ENCODE results near the gene SPACDR.
A peak's percentile ranks its signal among the peaks of the same experiment; 100 is the strongest.

The SPACDR gene

GRCh38 chr7:100434297-100435144 lies 29.5 kb downstream of the SPACDR start:
- Mint-ChIP-seq H3K9me3 (no peaks in the 10 kb centered on the region), H3K4me3 (peak overlapping the region; percentile 92), H3K4me1 (peaks cover 39% of the 10 kb centered on the region), H3K27ac (peak overlapping the region; percentile 95), H3K27me3 (no peaks in the 10 kb centered on the region), H3K36me3 (peaks cover 14% of the 10 kb centered on the region)

- Mint-ChIP-seq H3K27me3 (no peaks in the 10 kb centered on the region), H3K4me3 (peak overlapping the region; percentile 92), H3K4me1 (peaks cover 39% of the 10 kb centered on the region), H3K36me3 (peaks cover 15% of the 10 kb centered on the region), H3K9me3 (no peaks in the 10 kb centered on the region), H3K27ac (peak overlapping the region; percentile 83)
Observed at GRCh38 chr7:100433592-100434296, 30.3 kb downstream of the SPACDR start.

- no peaks in the 10 kb centered on the region for H3K27me3 Mint-ChIP-seq
- no peaks in the 10 kb centered on the region for H3K9me3 Mint-ChIP-seq
- H3K4me1 Mint-ChIP-seq: peaks cover 39% of the 10 kb centered on the region
- peak overlapping the region; percentile 89 for H3K4me3 Mint-ChIP-seq
- peak overlapping the region; percentile 83 for H3K27ac Mint-ChIP-seq
- peaks cover 15% of the 10 kb centered on the region for H3K36me3 Mint-ChIP-seq
Observed at GRCh38 chr7:100433276-100433591, 30.8 kb downstream of the SPACDR start.

GRCh38 chr7:100432621-100433275 lies 31.3 kb downstream of the SPACDR start:
- Mint-ChIP-seq H3K4me3 (peak overlapping the region; percentile 89), H3K27ac (peak overlapping the region; percentile 83), H3K27me3 (no peaks in the 10 kb centered on the region), H3K4me1 (peaks cover 44% of the 10 kb centered on the region), H3K36me3 (peaks cover 15% of the 10 kb centered on the region), H3K9me3 (no peaks in the 10 kb centered on the region)

GRCh38 chr7:100432053-100432452 lies 32.0 kb downstream of the SPACDR start:
- Mint-ChIP-seq H3K4me1 (peaks cover 45% of the 10 kb centered on the region), H3K27me3 (no peaks in the 10 kb centered on the region), H3K4me3 (peak overlapping the region; percentile 89)

GRCh38 chr7:100431286-100431735 lies 32.7 kb downstream of the SPACDR start:
- Mint-ChIP-seq H3K27me3 (no peaks in the 10 kb centered on the region), H3K4me1 (peaks cover 45% of the 10 kb centered on the region)

More at GRCh38 chr7:100432053-100432452, 32.0 kb downstream of the SPACDR start:
- peaks cover 15% of the 10 kb centered on the region for H3K36me3 Mint-ChIP-seq
- H3K27ac Mint-ChIP-seq: peak overlapping the region; percentile 70
- no peaks in the 10 kb centered on the region for H3K9me3 Mint-ChIP-seq

GRCh38 chr7:100430493-100431285 lies 33.4 kb downstream of the SPACDR start:
- Mint-ChIP-seq H3K9me3 (no peaks in the 10 kb centered on the region), H3K36me3 (peaks cover 15% of the 10 kb centered on the region), H3K4me1 (peaks cover 49% of the 10 kb centered on the region), H3K4me3 (peak overlapping the region; percentile 89), H3K27ac (peak overlapping the region; percentile 76), H3K27me3 (no peaks in the 10 kb centered on the region)

More at GRCh38 chr7:100431286-100431735, 32.7 kb downstream of the SPACDR start:
- Mint-ChIP-seq H3K36me3 (peaks cover 15% of the 10 kb centered on the region), H3K27ac (peak overlapping the region; percentile 70), H3K4me3 (peak overlapping the region; percentile 89), H3K9me3 (no peaks in the 10 kb centered on the region)

GRCh38 chr7:100429637-100430492 lies 34.2 kb downstream of the SPACDR start, which contains the start of gene MEPCE:
MEPCE (plus strand) TSS chr7:100429831; CDS start chr7:100430019, 188 bp downstream.
- H3K27me3 Mint-ChIP-seq: no peaks in the 10 kb centered on the region
- H3K9me3 Mint-ChIP-seq: no peaks in the 10 kb centered on the region
- peak within 1 kb of the TSS; percentile 98 for H3K4me3 Mint-ChIP-seq
- H3K27ac Mint-ChIP-seq: peak within 1 kb of the TSS; percentile 99
- H3K36me3 Mint-ChIP-seq: peaks cover 12% of the 10 kb centered on the region
- peaks cover 45% of the 10 kb centered on the region for H3K4me1 Mint-ChIP-seq

GRCh38 chr7:100428967-100429636 lies 35.0 kb downstream of the SPACDR start:
- Mint-ChIP-seq H3K9me3 (no peaks in the 10 kb centered on the region), H3K4me1 (peaks cover 37% of the 10 kb centered on the region), H3K36me3 (peaks cover 7% of the 10 kb centered on the region)

GRCh38 chr7:100428199-100428966 lies 35.7 kb downstream of the SPACDR start, which contains the start of gene ZCWPW1:
ZCWPW1 (minus strand) TSS chr7:100428703; CDS start chr7:100420649, 8,054 bp downstream.
- peak within 1 kb of the TSS; percentile 99 for H3K27ac Mint-ChIP-seq
- peaks cover 30% of the 10 kb centered on the region for H3K4me1 Mint-ChIP-seq
- H3K36me3 Mint-ChIP-seq: peaks cover 3% of the 10 kb centered on the region
- peak within 1 kb of the TSS; percentile 98 for H3K4me3 Mint-ChIP-seq
- H3K27me3 Mint-ChIP-seq: no peaks in the 10 kb centered on the region
- no peaks in the 10 kb centered on the region for H3K9me3 Mint-ChIP-seq

More at GRCh38 chr7:100428967-100429636, 35.0 kb downstream of the SPACDR start:
- Mint-ChIP-seq H3K4me3 (peak overlapping the region; percentile 98), H3K27me3 (no peaks in the 10 kb centered on the region), H3K27ac (peak overlapping the region; percentile 99)

- H3K27ac Mint-ChIP-seq: peak overlapping the region; percentile 99
- H3K27me3 Mint-ChIP-seq: no peaks in the 10 kb centered on the region
- H3K36me3 Mint-ChIP-seq: peaks cover 3% of the 10 kb centered on the region
- no peaks in the 10 kb centered on the region for H3K9me3 Mint-ChIP-seq
- H3K4me1 Mint-ChIP-seq: peaks cover 26% of the 10 kb centered on the region
- peak overlapping the region; percentile 98 for H3K4me3 Mint-ChIP-seq
Observed at GRCh38 chr7:100427762-100428198, 36.3 kb downstream of the SPACDR start.

- Mint-ChIP-seq H3K9me3 (no peaks in the 10 kb centered on the region), H3K27me3 (no peaks in the 10 kb centered on the region), H3K36me3 (peaks cover 3% of the 10 kb centered on the region), H3K4me1 (peaks cover 14% of the 10 kb centered on the region), H3K27ac (no peak overlapping the region), H3K4me3 (no peak overlapping the region)
Observed at GRCh38 chr7:100426516-100426915, 37.5 kb downstream of the SPACDR start.

GRCh38 chr7:100425347-100425746 lies 38.7 kb downstream of the SPACDR start:
- Mint-ChIP-seq H3K27me3 (no peaks in the 10 kb centered on the region), H3K27ac (peak overlapping the region; percentile 72), H3K36me3 (peaks cover 3% of the 10 kb centered on the region), H3K4me1 (peaks cover 10% of the 10 kb centered on the region), H3K9me3 (no peaks in the 10 kb centered on the region), H3K4me3 (no peak overlapping the region)
